NCI-H748 (cell line): ENCODE measurements around the gene TRPC3.

ENCODE experiments used
- DNase-seq: peaks from one replicate; lab custom pipeline; 2025; ENCODE audit not compliant: unreplicated experiment; lab: John Stamatoyannopoulos, UW

Gene TRPC3

DNA sequence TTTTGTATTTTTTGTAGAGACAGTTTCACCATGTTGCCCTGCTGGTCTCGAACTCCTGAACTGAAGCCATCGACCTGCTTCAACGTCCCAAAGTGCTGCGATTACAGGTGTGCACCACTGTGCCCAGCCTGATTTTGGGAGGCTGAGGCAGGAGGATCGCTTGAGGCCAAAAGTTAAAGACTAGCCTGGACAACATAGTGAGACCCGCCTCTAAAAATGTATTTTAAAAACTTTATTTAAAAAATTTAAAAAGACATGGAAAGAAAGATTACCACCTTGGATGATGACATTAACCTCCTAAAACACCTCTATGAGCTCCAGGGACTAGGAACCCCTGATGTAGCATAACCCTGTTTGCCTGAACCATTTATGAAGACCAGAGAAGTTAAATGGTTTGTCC is 75.8 kb downstream of the TRPC3 start:
- no peak for DNase-seq

DNA sequence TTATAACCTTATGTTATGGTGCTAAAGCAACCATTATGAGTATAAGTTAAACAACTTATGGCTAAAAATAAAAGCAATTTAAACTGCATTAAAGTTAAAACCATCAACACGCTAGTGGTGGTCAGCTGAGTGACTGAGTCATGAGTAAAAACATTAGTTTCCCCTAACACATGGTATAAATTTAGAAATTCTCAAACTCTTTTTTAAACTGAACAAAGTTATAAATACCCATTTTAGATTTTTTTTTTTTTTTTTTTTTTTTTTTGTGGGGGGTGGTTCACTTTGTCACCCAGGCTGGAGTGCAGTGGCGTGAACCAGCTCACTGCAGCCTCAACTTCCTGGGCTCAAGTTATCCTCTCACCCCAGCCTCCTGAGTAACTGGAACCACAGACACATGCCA is 76.2 kb downstream of the TRPC3 start:
- no peak for DNase-seq

DNA sequence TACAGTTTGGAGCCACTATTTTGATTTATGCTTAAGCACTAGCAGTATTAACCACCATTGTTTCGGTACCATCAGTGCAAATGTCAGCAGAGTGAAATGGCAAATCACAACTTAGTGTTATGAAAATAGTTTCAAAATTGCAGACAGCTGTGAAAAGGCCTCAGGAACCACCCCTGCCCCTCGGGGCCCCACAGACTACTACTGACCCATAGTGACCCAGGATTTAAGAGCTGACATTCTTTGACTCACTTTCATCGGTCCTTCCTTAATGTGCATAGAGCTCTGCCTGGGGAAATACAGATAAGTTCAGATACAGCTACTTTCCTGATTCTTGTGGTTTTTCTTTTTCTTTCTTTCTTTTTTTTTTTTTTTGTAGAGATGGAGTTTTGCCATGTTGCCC is 78.3 kb downstream of the TRPC3 start:
- no peak for DNase-seq

DNA sequence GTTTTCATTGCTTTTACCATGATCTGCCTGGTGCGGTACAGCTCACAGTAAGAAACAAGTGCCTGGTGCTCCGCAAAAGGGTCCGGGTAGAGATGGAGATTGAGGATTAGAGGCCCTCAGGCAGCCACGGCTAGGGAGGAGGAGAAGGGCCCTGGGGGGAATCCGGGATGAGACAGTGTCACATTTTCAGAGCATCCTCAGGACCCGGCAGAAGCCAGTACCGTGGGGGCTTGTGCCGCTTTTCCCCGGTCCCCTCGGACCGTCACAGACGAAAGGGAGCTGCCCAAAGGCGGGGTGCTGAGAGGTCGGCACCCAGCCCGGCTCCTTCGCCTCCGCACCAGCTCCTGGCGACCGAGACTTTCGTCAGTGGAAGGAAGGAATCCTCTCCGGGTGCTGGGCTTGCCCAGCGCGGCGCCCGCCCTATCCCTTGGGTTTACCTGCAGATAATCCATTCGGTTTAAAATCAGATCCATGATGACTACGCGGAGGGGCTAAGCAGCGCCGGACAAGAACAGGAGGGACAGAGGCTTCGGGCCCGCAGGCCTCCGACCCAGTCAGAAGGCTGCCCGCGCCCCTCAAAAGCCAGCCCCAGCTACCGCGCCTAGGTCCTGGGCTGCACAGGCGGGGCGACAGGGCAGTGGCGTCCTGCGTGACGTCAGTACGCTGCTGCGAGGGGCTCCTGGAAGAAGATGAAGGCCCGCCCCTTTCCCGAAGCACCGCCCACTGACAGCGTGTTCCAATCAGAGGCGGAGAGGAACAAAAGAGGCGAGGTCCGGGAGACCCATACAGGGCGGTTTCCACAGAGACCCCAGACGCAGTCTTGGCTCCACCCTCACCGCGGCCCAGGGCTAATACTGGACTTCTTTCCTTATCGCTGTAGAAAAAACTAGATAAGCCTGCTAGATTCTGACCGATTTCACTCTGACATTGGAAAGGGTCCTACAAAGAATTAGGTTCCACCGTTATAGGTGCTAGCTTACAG is 81.7 kb downstream of the TRPC3 start, which contains the start of gene BBS7:
BBS7 (minus strand) TSS at position 634 of the 982 bp plus-strand sequence; CDS start at position 473, 161 bp downstream.
- DNase-seq: peak; percentile 96

DNA sequence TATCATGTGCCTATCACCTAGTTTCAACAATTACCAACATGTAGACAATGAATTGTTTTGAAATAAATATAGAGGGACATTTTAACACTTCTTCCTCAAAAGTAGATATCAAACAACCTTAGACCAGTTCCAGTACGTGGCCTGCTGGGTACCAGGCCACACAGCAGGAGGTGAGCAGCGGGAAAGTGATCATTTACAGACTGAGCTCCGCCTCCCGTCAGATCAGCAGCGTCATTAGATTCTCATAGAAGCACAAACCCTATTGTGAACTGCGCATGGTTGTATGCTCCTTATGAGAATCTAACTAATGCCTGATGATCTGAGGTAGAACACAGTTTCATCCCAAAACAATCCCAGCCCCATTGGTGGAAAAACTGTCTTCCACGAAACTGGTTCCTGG is 88.1 kb downstream of the TRPC3 start:
- DNase-seq: peak; percentile 2

DNA sequence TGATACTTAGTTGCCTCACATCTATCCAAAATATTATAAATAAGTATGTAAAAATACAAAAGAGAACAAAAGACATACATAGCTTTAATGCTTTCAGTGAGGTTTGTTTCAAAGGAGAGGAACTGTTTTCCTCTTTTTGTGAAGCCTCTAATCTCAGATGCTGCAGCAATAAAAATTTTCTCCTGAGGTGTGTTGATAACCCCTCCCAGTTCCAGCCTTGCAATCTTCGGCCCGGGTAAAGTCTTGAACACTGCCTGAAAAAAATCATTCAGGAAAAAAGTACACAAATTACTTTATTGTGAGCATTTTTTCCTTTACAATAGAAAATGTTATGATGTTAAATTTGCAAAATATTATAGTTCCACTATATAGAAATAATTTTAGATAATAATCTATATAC is 90.4 kb downstream of the TRPC3 start:
- DNase-seq: no peak

DNA sequence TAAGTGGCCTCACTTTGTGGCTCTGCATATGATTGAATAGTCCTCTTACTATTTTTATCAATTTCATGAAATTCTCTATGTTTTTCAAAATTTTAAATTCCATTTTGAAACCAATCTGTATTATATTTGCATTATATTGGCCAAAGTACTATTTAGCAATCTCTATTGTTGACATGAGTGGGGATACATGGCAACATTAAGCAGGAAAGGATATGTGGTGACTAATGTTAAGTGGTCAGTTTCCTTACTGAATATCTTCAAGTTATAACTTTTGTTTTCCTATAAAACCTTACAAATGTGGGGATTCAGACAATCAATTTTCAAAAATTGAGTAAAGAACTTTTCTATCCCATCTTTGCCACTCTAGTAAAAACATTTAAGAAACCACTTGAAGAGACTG is 91.7 kb downstream of the TRPC3 start:
- no peak for DNase-seq

DNA sequence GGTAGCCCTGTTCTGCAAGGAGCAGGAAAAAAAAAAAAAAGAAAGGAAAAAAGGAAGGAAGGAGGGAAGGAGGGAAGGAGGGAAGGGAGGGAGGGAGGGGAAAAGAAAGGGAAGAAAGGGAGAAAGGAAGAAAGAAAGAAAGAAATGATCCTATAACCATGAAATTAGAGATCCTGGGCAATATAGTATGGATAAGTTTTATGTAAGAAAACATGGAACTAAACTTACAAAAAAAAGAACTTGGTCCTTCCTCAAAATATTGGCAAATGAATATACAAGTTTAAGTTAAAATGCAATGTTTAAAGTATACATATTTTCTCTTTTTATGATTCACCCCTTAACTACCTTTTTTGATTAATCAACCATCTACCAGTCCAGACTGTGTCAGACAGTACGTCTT is 100.5 kb downstream of the TRPC3 start:
- DNase-seq: no peak

DNA sequence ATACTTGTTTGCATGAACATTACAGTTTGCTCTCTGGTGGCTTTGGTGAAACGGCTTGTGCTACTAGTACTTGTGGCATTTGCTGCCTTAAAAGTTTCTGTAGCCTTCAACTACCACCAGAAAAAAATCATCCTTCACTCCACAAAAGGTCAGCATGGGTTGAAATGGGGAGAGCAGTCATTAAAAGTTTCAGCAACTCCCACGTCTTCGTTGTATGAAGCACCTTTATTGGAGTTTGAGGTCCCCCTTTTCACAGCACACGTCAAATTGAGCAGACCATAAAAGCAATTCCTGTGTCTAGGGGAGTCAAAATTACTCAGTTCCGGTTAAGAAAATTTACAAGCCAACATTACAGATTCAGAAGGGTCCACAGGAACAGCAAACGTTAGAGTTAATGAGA is 105.2 kb downstream of the TRPC3 start:
- no peak for DNase-seq

DNA sequence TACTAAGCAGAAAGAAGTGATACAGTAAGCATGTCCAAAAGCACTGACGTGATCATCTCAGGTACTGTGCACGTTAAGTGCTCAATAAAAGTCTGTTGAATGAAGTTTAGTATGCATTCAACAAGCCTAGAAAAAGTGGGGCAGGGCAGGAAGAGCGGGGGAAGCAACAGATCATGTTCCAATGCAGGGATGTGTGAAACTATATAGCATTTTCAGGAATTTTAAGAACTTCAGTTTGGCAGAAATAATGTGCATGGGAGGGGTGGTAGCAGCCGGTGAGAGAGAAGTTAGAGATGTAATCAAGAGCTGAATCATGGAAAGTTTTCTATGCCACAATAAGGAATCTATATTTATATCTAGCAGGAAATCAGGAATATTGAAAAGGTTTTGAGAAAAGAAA is 109.0 kb downstream of the TRPC3 start:
- no peak for DNase-seq

DNA sequence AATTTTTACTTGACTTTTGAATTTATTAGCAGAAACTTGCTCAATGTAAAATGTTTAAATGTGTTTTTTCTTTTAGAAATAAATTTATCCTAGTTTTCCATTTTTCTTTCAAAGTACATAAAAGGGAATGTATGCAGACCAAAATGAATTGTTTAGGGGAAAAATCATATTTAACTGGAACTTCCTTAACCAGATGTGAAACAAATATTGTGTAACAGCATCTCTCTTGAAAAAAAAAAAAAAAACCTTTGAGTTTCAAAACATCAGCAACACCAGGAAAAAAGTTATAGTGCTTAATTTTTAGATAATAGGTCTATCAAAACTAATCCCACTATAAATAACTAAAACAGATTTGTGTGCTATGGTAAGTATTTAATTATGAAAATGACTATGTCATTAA is 113.7 kb downstream of the TRPC3 start:
- no peak for DNase-seq

DNA sequence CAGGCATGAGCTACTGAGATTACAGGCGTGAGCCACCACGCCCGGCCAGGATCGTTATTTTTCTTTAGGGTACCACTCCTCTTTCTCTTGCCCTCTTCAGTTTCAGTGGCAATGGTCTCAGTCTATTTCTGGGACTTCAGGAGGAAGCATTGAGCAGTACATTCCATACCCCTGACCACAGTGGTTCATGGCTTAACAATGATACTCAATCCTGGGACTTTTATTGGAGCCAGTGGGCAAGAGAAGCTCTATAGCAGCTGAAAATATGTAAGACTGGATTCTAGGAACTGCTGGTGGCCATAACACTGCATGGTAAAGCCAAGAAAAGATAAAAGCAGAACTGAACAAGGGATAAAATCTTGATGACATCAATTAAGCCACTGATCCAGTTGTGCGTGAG is 122.3 kb downstream of the TRPC3 start:
- no peak for DNase-seq
